ENCODE results near the gene RILPL1.
"Not testable (repeated sequence)": the region's sequence is repeated elsewhere in the genome, so short reads cannot be mapped to it uniquely, and the experiment has no call there.

The RILPL1 gene

GRCh38 chr12:123543541-123543940, 10.0 kb upstream of the RILPL1 start:
- no peak for ATAC-seq
- no peaks in the 10 kb centered on the region for H3K4me1 Mint-ChIP-seq
- no peak overlapping the region for H3K4me3 Mint-ChIP-seq
- H3K9me3 Mint-ChIP-seq = no peaks in the 10 kb centered on the region
- no peak overlapping the region for H3K27ac Mint-ChIP-seq
- H3K36me3 Mint-ChIP-seq = no peaks in the 10 kb centered on the region
- peaks cover 16% of the 10 kb centered on the region for H3K27me3 Mint-ChIP-seq

GRCh38 chr12:123540899-123541662, 7.6 kb upstream of the RILPL1 start:
- ATAC-seq = no peak
- H3K27ac Mint-ChIP-seq = no peak overlapping the region
- H3K4me1 Mint-ChIP-seq = no peaks in the 10 kb centered on the region
- no peaks in the 10 kb centered on the region for H3K27me3 Mint-ChIP-seq
- H3K36me3 Mint-ChIP-seq = no peaks in the 10 kb centered on the region
- no peaks in the 10 kb centered on the region for H3K9me3 Mint-ChIP-seq
- H3K4me3 Mint-ChIP-seq = no peak overlapping the region

- not testable (repeated sequence) for H3K27me3 Mint-ChIP-seq, H3K4me3 Mint-ChIP-seq, H3K36me3 Mint-ChIP-seq, H3K27ac Mint-ChIP-seq, H3K9me3 Mint-ChIP-seq, ATAC-seq
- peaks cover 17% of the 10 kb centered on the region for H3K4me1 Mint-ChIP-seq
Measured at GRCh38 chr12:123535952-123536351, 2.4 kb upstream of the RILPL1 start.

GRCh38 chr12:123532808-123533649, 490 bp downstream of the RILPL1 start:
- Mint-ChIP-seq H3K4me1 (peaks cover 17% of the 10 kb centered on the region), H3K9me3 (no peaks in the 10 kb centered on the region), H3K4me3 (peak overlapping the region; percentile 69), H3K27me3 (no peaks in the 10 kb centered on the region), H3K36me3 (no peaks in the 10 kb centered on the region), H3K27ac (peak overlapping the region; percentile 48)
- peak; percentile 51 for ATAC-seq

GRCh38 chr12:123532019-123532418, 1.5 kb downstream of the RILPL1 start:
- Mint-ChIP-seq H3K27me3 (no peaks in the 10 kb centered on the region), H3K36me3 (no peaks in the 10 kb centered on the region), H3K4me3 (peak overlapping the region; percentile 69), H3K27ac (peak overlapping the region; percentile 48), H3K9me3 (no peaks in the 10 kb centered on the region), H3K4me1 (peaks cover 17% of the 10 kb centered on the region)
- ATAC-seq = peak; percentile 66

GRCh38 chr12:123531091-123531490, 2.4 kb downstream of the RILPL1 start:
- Mint-ChIP-seq H3K27me3 (no peaks in the 10 kb centered on the region), H3K4me3 (no peak overlapping the region), H3K27ac (no peak overlapping the region)

GRCh38 chr12:123530668-123531067, 2.9 kb downstream of the RILPL1 start:
- no peak overlapping the region for H3K27ac Mint-ChIP-seq
- no peaks in the 10 kb centered on the region for H3K9me3 Mint-ChIP-seq
- no peak for ATAC-seq
- no peaks in the 10 kb centered on the region for H3K36me3 Mint-ChIP-seq
- peaks cover 17% of the 10 kb centered on the region for H3K4me1 Mint-ChIP-seq
- H3K4me3 Mint-ChIP-seq = no peak overlapping the region
- no peaks in the 10 kb centered on the region for H3K27me3 Mint-ChIP-seq

More at GRCh38 chr12:123531091-123531490, 2.4 kb downstream of the RILPL1 start:
- Mint-ChIP-seq H3K9me3 (no peaks in the 10 kb centered on the region), H3K36me3 (no peaks in the 10 kb centered on the region), H3K4me1 (peaks cover 17% of the 10 kb centered on the region)
- no peak for ATAC-seq

GRCh38 chr12:123529686-123530085, 3.8 kb downstream of the RILPL1 start:
- ATAC-seq = no peak
- no peak overlapping the region for H3K27ac Mint-ChIP-seq
- peaks cover 17% of the 10 kb centered on the region for H3K4me1 Mint-ChIP-seq
- H3K4me3 Mint-ChIP-seq = no peak overlapping the region
- no peaks in the 10 kb centered on the region for H3K9me3 Mint-ChIP-seq
- H3K36me3 Mint-ChIP-seq = no peaks in the 10 kb centered on the region
- no peaks in the 10 kb centered on the region for H3K27me3 Mint-ChIP-seq

GRCh38 chr12:123528858-123529257, 4.7 kb downstream of the RILPL1 start:
- H3K4me1 Mint-ChIP-seq = peaks cover 17% of the 10 kb centered on the region
- ATAC-seq = no peak
- no peak overlapping the region for H3K4me3 Mint-ChIP-seq
- H3K27me3 Mint-ChIP-seq = no peaks in the 10 kb centered on the region
- no peaks in the 10 kb centered on the region for H3K9me3 Mint-ChIP-seq
- H3K27ac Mint-ChIP-seq = no peak overlapping the region
- H3K36me3 Mint-ChIP-seq = no peaks in the 10 kb centered on the region

- ATAC-seq = no peak
- no peaks in the 10 kb centered on the region for H3K27me3 Mint-ChIP-seq
Measured at GRCh38 chr12:123526542-123527080, 6.9 kb downstream of the RILPL1 start.

GRCh38 chr12:123524378-123524777, 9.1 kb downstream of the RILPL1 start:
- no peak overlapping the region for H3K27ac Mint-ChIP-seq
- no peaks in the 10 kb centered on the region for H3K4me1 Mint-ChIP-seq
- H3K9me3 Mint-ChIP-seq = no peaks in the 10 kb centered on the region
- no peaks in the 10 kb centered on the region for H3K27me3 Mint-ChIP-seq
- ATAC-seq = no peak
- no peaks in the 10 kb centered on the region for H3K36me3 Mint-ChIP-seq
- H3K4me3 Mint-ChIP-seq = no peak overlapping the region

More at GRCh38 chr12:123526542-123527080, 6.9 kb downstream of the RILPL1 start:
- no peaks in the 10 kb centered on the region for H3K36me3 Mint-ChIP-seq
- H3K4me3 Mint-ChIP-seq = no peak overlapping the region
- H3K9me3 Mint-ChIP-seq = no peaks in the 10 kb centered on the region
- H3K4me1 Mint-ChIP-seq = peaks cover under 1% of the 10 kb centered on the region
- no peak overlapping the region for H3K27ac Mint-ChIP-seq

- ATAC-seq = no peak
- H3K4me3 Mint-ChIP-seq = no peak overlapping the region
Measured at GRCh38 chr12:123523518-123523917, 10.0 kb downstream of the RILPL1 start.

GRCh38 chr12:123522164-123522563, 11.4 kb downstream of the RILPL1 start:
- H3K4me1 Mint-ChIP-seq = no peaks in the 10 kb centered on the region
- H3K9me3 Mint-ChIP-seq = no peaks in the 10 kb centered on the region
- H3K36me3 Mint-ChIP-seq = peaks cover 10% of the 10 kb centered on the region
- no peak overlapping the region for H3K27ac Mint-ChIP-seq
- ATAC-seq = no peak
- no peak overlapping the region for H3K4me3 Mint-ChIP-seq
- H3K27me3 Mint-ChIP-seq = no peaks in the 10 kb centered on the region

More at GRCh38 chr12:123523518-123523917, 10.0 kb downstream of the RILPL1 start:
- Mint-ChIP-seq H3K4me1 (no peaks in the 10 kb centered on the region), H3K9me3 (no peaks in the 10 kb centered on the region), H3K27me3 (no peaks in the 10 kb centered on the region), H3K36me3 (no peaks in the 10 kb centered on the region), H3K27ac (no peak overlapping the region)

- Mint-ChIP-seq H3K27me3 (no peaks in the 10 kb centered on the region), H3K4me1 (no peaks in the 10 kb centered on the region), H3K9me3 (no peaks in the 10 kb centered on the region), H3K4me3 (no peak overlapping the region), H3K36me3 (peaks cover 16% of the 10 kb centered on the region), H3K27ac (no peak overlapping the region)
- ATAC-seq = no peak
Measured at GRCh38 chr12:123520567-123521474, 12.7 kb downstream of the RILPL1 start.
